Muscle layer of duodenum (tissue), 2 donors: ENCODE measurements around the gene FAM227A.

Source experiments
- H3K27ac ChIP-seq: one replicate; pipeline ENCODE4 v1.7.0; 2013; ENCODE audit warnings: mild to moderate bottlenecking, low read length
- H3K27me3 ChIP-seq: one replicate; pipeline ENCODE4 v1.7.0; 2013; ENCODE audit warnings: low read depth, mild to moderate bottlenecking, control low read depth, low read length
- H3K36me3 ChIP-seq, 2 donors: one replicate each; pipeline ENCODE4 v1.7.0; 2013; ENCODE audit warnings: low read length in 2 of 2, control low read depth in 1 of 2, mild to moderate bottlenecking in 1 of 2; ENCODE audit not compliant: insufficient read depth in 2 of 2, control insufficient read depth in 1 of 2
- H3K4me1 ChIP-seq, 2 donors: one replicate each; pipeline ENCODE4 v1.7.0; 2013; ENCODE audit warnings: low read length in 2 of 2, mild to moderate bottlenecking in 2 of 2, control low read depth in 1 of 2, moderate library complexity in 1 of 2; ENCODE audit not compliant: insufficient read depth in 2 of 2, control insufficient read depth in 1 of 2
- H3K4me3 ChIP-seq, 2 donors: one replicate each; pipeline ENCODE4 v1.7.0; 2013; ENCODE audit warnings: low read length in 2 of 2, low read depth in 1 of 2, mild to moderate bottlenecking in 1 of 2
- H3K9me3 ChIP-seq, 2 donors: one replicate each; pipeline ENCODE4 v1.7.0; 2013; ENCODE audit warnings: low read length in 2 of 2, control low read depth in 1 of 2, mild to moderate bottlenecking in 1 of 2; ENCODE audit not compliant: control insufficient read depth in 1 of 2
- donor health status: healthy.

Gene FAM227A

GRCh38 chr22:38656256-38657044 is at the start of gene FAM227A, which contains the start of gene CBY1:
FAM227A (minus strand) TSS chr22:38656392; CDS start chr22:38650168, 6,224 bp downstream.
CBY1 (plus strand) TSS chr22:38656638; CDS start chr22:38668055, 11,417 bp downstream.
- Histone ChIP-seq H3K27ac (peak within 1 kb of the TSS; percentile 96), H3K4me3 (peak within 1 kb of the TSS; percentile 72 to 96), H3K36me3 (no peaks in the 10 kb centered on the region), H3K27me3 (no peaks in the 10 kb centered on the region), H3K4me1 (peaks cover 6 to 14% of the 10 kb centered on the region in 2 donors), H3K9me3 (no peaks in the 10 kb centered on the region)

GRCh38 chr22:38705235-38706100 is 49.3 kb upstream of the FAM227A start, which contains the start of gene GTPBP1:
GTPBP1 (plus strand) TSS chr22:38705944; CDS start chr22:38705956, 12 bp downstream.
- H3K4me3 ChIP-seq, result peak within 1 kb of the TSS; percentile 79 to 90
- no peaks in the 10 kb centered on the region for H3K27me3 ChIP-seq
- H3K36me3 ChIP-seq, result peaks cover 6 to 12% of the 10 kb centered on the region in 2 donors
- peak within 1 kb of the TSS; percentile 90 for H3K27ac ChIP-seq
- peaks cover 23 to 24% of the 10 kb centered on the region in 2 donors for H3K4me1 ChIP-seq
- no peaks in the 10 kb centered on the region for H3K9me3 ChIP-seq

DNA sequence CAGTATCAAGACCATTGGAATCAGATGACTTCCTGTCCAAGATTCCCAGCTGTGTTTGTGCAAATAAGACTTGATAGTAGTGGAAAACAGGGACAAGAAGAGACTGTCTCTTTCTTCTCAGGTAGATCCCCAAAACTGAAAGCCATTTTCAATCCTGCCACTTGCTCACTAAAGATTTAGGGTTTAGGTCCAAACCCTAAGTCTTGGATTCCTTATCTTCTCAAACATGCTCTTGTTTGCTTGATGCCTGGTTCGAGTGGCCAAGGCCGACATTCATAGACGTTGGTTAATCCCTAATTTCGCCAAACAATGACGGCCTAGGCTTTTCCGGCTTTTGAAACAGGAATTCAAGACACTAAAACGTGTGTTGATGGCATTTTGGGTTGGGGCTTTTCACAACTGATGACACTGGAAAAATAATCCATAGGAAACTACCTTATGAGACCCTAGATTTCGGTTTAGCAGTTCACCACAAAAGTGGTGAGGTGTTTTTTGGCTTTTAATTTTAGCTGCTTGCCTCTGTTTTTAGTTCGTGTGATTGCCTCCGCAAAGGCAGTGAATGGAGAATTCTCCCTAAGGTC is 48.6 kb upstream of the FAM227A start:
- H3K27ac ChIP-seq, result peak overlapping the region; percentile 88
- no peaks in the 10 kb centered on the region for H3K9me3 ChIP-seq
- peak overlapping the region; percentile 43 to 47 for H3K4me3 ChIP-seq
- H3K27me3 ChIP-seq, result no peaks in the 10 kb centered on the region
- H3K36me3 ChIP-seq, result peaks cover under 1 to 5% of the 10 kb centered on the region in 2 donors
- H3K4me1 ChIP-seq, result peaks cover 23 to 24% of the 10 kb centered on the region in 2 donors

DNA sequence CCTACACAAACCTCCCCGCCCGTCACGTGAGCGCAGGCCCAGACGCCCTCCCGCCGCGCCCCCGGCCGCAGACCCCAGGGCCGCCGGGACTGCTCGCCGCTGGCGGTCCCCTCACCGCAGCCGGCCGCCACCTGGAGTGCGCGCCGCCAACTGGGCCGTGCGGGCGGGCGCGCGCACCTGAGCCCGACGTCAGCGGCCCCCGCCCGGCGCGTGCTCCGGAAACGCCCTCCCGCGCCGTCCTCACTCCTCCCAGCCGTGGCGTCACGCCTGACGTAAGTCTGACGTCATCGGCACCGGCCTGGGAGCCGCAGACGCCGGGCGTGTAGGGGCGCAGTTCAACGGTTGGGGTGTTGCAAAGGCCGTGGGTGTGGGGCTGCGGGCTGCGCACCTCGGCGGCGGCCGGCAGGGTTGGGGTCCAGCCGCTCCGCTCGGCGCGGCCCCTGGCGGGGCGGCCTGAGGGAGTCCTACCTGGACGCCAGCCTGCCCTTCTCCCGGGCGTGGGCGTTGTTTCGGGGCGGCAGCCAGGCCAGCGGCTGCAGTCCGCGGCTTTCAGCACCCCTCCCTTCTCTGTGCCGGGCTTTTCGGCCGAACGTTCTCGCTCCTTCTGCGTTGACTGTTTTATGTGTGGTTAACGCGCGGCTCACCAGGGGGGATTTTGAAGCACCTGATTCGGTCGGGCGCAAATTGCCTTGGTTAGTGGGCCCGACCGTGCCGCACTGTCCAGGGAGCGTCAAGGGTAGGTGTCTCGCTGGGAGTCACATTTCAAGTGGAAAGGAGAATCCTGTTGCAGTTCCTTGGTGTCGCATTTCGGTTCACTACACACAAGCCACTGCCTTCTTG is 44.8 kb upstream of the FAM227A start, which contains the start of gene JOSD1:
TSS of gene JOSD1 (minus strand) at position 155 of the 840 bp plus-strand sequence. CDS start 956 bp downstream, outside the sequence.
- H3K9me3 ChIP-seq, result no peaks in the 10 kb centered on the region
- H3K36me3 ChIP-seq, result no peaks in the 10 kb centered on the region
- H3K27ac ChIP-seq, result peak within 1 kb of the TSS; percentile 88
- peaks cover 23 to 39% of the 10 kb centered on the region in 2 donors for H3K4me1 ChIP-seq
- H3K27me3 ChIP-seq, result no peaks in the 10 kb centered on the region
- H3K4me3 ChIP-seq, result peak within 1 kb of the TSS; percentile 63 to 69

DNA sequence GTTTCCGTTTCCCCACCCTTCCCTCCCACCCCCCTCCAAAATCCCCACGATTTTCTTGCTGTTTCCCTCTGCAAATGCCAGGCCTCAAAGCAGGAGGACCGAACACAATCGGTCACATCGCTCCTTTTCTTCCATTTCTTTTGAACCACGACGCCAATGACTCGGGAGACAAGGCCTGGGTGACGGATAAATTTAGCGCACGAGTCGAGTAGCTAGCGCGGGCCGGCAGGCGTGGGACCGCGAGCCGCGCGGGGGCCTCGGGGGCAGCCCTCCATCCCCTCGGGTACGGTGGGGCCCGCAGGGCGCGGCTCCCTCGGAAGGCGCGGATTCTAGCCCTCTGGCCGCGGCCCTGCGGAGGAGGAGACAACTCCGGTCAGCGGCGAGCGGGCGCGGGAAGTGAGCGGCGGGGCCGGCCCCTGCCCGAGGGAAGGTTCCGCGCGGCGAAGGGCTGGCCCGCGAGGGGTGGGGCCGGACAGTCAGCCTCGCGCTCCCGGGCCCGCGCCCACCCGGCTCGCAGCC is 44.1 kb upstream of the FAM227A start:
- H3K27ac ChIP-seq, result peak overlapping the region; percentile 88
- peak overlapping the region; percentile 59 to 69 for H3K4me3 ChIP-seq
- H3K4me1 ChIP-seq, result peaks cover 23 to 39% of the 10 kb centered on the region in 2 donors
- no peaks in the 10 kb centered on the region for H3K36me3 ChIP-seq
- H3K27me3 ChIP-seq, result no peaks in the 10 kb centered on the region
- no peaks in the 10 kb centered on the region for H3K9me3 ChIP-seq

DNA sequence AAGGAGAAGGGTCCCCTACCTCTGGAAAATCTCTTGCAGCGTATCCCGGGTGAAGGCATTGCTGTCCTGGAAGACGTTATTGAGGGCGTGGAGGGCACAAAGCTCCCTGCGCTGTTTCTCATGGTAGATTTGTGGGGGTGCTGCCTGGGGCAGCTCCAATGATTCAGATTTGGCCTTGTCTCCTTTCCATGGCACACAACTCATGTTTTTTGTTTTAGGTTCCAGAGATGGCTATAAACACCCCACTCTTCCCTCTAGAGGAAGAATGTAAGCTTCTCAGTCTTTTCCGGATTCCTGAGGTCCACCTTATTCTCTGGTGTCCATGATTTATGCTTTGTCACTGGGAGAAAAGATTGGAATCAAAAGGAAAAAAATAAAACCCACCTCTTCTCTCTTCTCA is 43.6 kb upstream of the FAM227A start:
- peak overlapping the region; percentile 88 for H3K27ac ChIP-seq
- no peaks in the 10 kb centered on the region for H3K9me3 ChIP-seq
- no peaks in the 10 kb centered on the region for H3K27me3 ChIP-seq
- H3K4me1 ChIP-seq, result peaks cover 21 to 36% of the 10 kb centered on the region in 2 donors
- peak overlapping the region; percentile 59 to 69 for H3K4me3 ChIP-seq
- no peaks in the 10 kb centered on the region for H3K36me3 ChIP-seq

DNA sequence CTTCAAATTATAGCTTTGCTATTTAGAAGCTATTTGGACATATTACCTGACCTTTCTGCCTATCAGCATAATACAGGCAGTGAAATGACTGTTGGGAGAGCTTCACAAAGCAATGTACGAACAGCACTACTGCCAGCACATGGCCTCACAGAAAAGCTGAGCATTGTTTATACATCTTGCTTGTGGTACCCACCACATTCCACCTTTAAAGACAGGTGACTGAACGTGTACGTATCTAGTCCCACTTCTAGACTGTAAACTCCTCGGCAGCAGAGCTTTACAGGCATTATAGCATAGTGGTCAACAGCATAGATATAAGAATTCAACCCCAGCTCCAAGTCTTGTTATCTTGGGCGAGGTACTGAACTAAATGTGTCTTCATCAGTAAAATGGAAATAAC is 43.0 kb upstream of the FAM227A start:
- H3K9me3 ChIP-seq, result no peaks in the 10 kb centered on the region
- peaks cover 19 to 34% of the 10 kb centered on the region in 2 donors for H3K4me1 ChIP-seq
- peak overlapping the region; percentile 88 for H3K27ac ChIP-seq
- H3K4me3 ChIP-seq, result peak overlapping the region; percentile 59 to 69
- H3K27me3 ChIP-seq, result no peaks in the 10 kb centered on the region
- no peaks in the 10 kb centered on the region for H3K36me3 ChIP-seq

DNA sequence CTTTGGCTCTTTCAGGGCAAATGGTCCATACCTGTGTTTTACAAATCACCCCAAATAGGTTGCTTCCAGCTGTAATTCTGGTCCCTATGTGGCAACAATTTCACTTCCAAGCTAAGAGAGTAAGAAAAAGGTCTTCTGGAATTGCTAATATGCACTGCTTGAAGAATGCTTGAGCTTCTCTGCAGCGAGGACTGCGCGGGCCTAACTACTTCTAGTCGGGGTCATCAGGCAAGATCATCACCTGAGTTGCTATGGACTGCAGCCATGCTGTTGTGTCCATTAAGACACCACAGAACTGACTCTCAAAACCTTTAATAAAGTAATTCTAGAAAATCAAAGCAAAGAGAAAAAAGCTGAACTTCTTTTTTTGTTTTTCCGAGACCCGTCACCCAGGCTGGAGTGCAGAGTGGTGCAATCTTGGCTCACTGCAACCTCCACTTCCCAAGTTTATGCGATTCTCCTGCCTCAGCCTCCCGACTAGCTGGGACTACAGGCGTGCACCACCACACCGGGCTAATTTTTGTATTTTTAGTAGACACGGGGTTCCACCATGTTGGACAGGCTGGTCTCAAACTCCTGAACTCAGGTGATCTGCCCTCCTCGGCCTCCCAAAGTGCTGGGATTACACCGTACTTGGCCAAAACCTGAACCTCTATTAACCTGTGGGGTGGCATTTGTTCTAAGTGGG is 42.4 kb upstream of the FAM227A start:
- Histone ChIP-seq H3K4me3 (peak overlapping the region; percentile 59 to 69), H3K27ac (peak overlapping the region; percentile 88), H3K36me3 (peaks cover 0 to 1% of the 10 kb centered on the region in 2 donors), H3K27me3 (no peaks in the 10 kb centered on the region), H3K4me1 (peaks cover 19 to 34% of the 10 kb centered on the region in 2 donors), H3K9me3 (no peaks in the 10 kb centered on the region)

DNA sequence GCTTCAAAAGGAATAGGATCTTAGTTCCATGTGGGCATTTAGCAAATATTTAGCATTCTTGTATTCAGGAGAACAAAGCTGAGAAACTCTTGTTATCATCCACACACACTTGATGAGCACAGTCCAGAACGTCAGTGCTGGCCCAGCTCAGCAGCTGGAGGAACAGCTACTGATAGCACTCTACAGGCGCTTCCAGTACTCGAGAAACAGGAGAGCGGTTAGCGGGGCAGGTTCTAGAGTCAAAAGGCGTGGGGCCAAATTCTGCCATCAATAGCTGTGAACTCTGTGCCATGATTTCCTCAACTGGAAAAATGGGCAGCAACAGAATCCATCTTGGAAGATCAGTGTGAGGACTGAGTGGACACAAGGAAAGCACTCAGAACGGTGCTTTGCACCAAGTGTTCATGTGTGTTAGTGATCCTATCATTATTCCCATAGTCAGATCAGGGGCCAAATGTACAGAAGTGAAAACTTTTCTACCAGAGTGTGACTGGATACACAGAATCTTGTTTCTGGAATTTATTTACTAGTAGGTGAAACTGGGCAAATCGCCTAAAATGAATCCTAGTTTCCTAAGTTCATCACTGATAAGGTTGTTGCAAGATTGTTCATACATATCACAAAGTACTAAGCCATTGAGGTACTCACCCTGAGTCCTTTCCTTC is 41.4 kb upstream of the FAM227A start:
- no peaks in the 10 kb centered on the region for H3K9me3 ChIP-seq
- no peaks in the 10 kb centered on the region for H3K27me3 ChIP-seq
- peaks cover 19 to 34% of the 10 kb centered on the region in 2 donors for H3K4me1 ChIP-seq
- peaks cover 0 to 5% of the 10 kb centered on the region in 2 donors for H3K36me3 ChIP-seq
- peak overlapping the region; percentile 70 for H3K27ac ChIP-seq
- H3K4me3 ChIP-seq, result peak overlapping the region; percentile 4 to 69
